ENCODE results near the gene RAB37.

- TF ChIP-seq POLR2A (IDR thresholded peaks at IDR 0.05) (no peak), CTCF (IDR thresholded peaks at IDR 0.05) (no peak)
Observed at GRCh38 chr17:74786431-74787055, 49.5 kb downstream of the RAB37 start.
